ENCODE measurements around the gene DHTKD1. TPM values are rescaled to one million over a fixed set of nuclear protein-coding genes. Genes with fewer than 3 reads are reported as not detected.

DHTKD1 gene
- total and polyA plus RNA-seq, 10 of the 15 experiments (the other 5 are each of a cell fraction or from before 2014, with no cell fraction given): 11.3 to 35.0 (median 26.9) TPM

GRCh38 chr10:12045596-12045995 lies 23.2 kb upstream of the DHTKD1 start:
- no peak for ATAC-seq
- no peak for DNase-seq (ENCODE audit: low read depth, low spot score)
- ChIA-PET POLR2A (interaction anchor here (0.6 kb wide), 1 partner anchor 29 kb away, joined by 3 read pairs; no protein-coding TSS in a partner anchor), SMC1A (ENCODE audit: uncharacterized antibody, unreplicated experiment) (interaction anchor here (0.6 to 8.7 kb wide), 5 partner anchors 18 to 79 kb away, joined by 3 to 64 read pairs (median 15); partner anchors contain the start of gene DHTKD1), RAD21 (ENCODE audit: unreplicated experiment) (interaction anchor here (0.7 to 5.2 kb wide), 4 partner anchors 25 to 77 kb away, joined by 3 to 34 read pairs (median 21); no protein-coding TSS in a partner anchor), CTCF (interaction anchor here (0.6 to 0.7 kb wide), 2 partner anchors 25 to 61 kb away, joined by 3 read pairs; no protein-coding TSS in a partner anchor)
- H3K4me3 ChIP-seq: no peak overlapping the region
- H3K9ac ChIP-seq (ENCODE audit: control insufficient read depth, insufficient read depth, low read length): no peak overlapping the region
- no peaks in the 10 kb centered on the region for H3K36me3 ChIP-seq (ENCODE audit: control insufficient read depth in 2 of 2, insufficient read depth in 2 of 2, low read length in 1 of 2)
- FAIRE-seq: no peak
- no peak for TF ChIP-seq HDAC2 (IDR thresholded peaks at IDR 0.05)
- no peak for TF ChIP-seq YBX1 (IDR thresholded peaks at IDR 0.05)
- TF ChIP-seq, protein P1, sequence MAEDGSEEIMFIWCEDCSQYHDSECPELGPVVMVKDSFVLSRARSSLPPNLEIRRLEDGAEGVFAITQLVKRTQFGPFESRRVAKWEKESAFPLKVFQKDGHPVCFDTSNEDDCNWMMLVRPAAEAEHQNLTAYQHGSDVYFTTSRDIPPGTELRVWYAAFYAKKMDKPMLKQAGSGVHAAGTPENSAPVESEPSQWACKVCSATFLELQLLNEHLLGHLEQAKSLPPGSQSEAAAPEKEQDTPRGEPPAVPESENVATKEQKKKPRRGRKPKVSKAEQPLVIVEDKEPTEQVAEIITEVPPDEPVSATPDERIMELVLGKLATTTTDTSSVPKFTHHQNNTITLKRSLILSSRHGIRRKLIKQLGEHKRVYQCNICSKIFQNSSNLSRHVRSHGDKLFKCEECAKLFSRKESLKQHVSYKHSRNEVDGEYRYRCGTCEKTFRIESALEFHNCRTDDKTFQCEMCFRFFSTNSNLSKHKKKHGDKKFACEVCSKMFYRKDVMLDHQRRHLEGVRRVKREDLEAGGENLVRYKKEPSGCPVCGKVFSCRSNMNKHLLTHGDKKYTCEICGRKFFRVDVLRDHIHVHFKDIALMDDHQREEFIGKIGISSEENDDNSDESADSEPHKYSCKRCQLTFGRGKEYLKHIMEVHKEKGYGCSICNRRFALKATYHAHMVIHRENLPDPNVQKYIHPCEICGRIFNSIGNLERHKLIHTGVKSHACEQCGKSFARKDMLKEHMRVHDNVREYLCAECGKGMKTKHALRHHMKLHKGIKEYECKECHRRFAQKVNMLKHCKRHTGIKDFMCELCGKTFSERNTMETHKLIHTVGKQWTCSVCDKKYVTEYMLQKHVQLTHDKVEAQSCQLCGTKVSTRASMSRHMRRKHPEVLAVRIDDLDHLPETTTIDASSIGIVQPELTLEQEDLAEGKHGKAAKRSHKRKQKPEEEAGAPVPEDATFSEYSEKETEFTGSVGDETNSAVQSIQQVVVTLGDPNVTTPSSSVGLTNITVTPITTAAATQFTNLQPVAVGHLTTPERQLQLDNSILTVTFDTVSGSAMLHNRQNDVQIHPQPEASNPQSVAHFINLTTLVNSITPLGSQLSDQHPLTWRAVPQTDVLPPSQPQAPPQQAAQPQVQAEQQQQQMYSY (CRISPR knock-in tag; IDR thresholded peaks at IDR 0.05): no peak
- no peak for TF ChIP-seq ETV6 (conservative IDR thresholded peaks at IDR 0.05 in 1 of 2, IDR thresholded peaks at IDR 0.05 in 1 of 2; ENCODE audit: borderline replicate concordance in 1 of 2, low read depth in 1 of 2)
- no peak for TF ChIP-seq MLLT1 (IDR thresholded peaks at IDR 0.05)
- no peak for TF ChIP-seq ZBED1 (IDR thresholded peaks at IDR 0.05; ENCODE audit: borderline replicate concordance)
- TF ChIP-seq SMAD1 (IDR thresholded peaks at IDR 0.05; ENCODE audit: low read depth, partially characterized antibody): no peak
- TF ChIP-seq CHD1 (IDR thresholded peaks at IDR 0.05; ENCODE audit: low read depth, low read length): no peak
- no peak for TF ChIP-seq NFIC (IDR thresholded peaks at IDR 0.05; ENCODE audit: low read depth, low read length)
- TF ChIP-seq NFYB (IDR thresholded peaks at IDR 0.05; ENCODE audit: insufficient read depth, low read depth, low read length): no peak
- no TSS peak for BruUV-seq (replicated peaks)
- peak overlapping the region; percentile 97 for H3K27ac ChIP-seq (ENCODE audit: control insufficient read depth, insufficient read depth)
- H3K4me2 ChIP-seq (ENCODE audit: control insufficient read depth, insufficient read depth): no peak overlapping the region
- H3K27me3 ChIP-seq (replicated peaks in 1 of 2; ENCODE audit: control insufficient read depth in 2 of 2, insufficient read depth in 2 of 2, low read length in 1 of 2): no peaks in the 10 kb centered on the region
- H3K9me3 ChIP-seq (replicated peaks; ENCODE audit: control insufficient read depth, insufficient read depth, low read length): no peaks in the 10 kb centered on the region
- intact Hi-C loops (cut with micrococcal nuclease; ENCODE audit: unreplicated experiment): no loop called here
- 97% methylated on average over 5 of the region's 5 CpGs for WGBS (ENCODE audit: insufficient coverage, insufficient replicate concordance, low lambda C conversion rate, missing lambda C conversion rate)
- no peak overlapping the region for H2AFZ ChIP-seq (ENCODE audit: control insufficient read depth, low read depth, low read length)
- H4K20me1 ChIP-seq (ENCODE audit: control insufficient read depth, insufficient read depth): no peaks in the 10 kb centered on the region
- H3K79me2 ChIP-seq (ENCODE audit: control insufficient read depth, insufficient read depth, low read length): peaks cover 20% of the 10 kb centered on the region
- peaks cover 36% of the 10 kb centered on the region for H3K4me1 ChIP-seq (ENCODE audit: control insufficient read depth, insufficient read depth, low read length)
- in situ Hi-C loops (cut with MboI): loop anchor here (10.0 kb wide), 1 partner anchor 871 kb away; no protein-coding TSS in a partner anchor
